NCI-H146 treated with DMSO at 0.1 percent for 48 hours (cell line): ENCODE measurements around the gene CGB7.
"Not testable (repeated sequence)": the region's sequence is repeated elsewhere in the genome, so short reads cannot be mapped to it uniquely, and the experiment has no call there.

Experiments used
- DNase-seq: peaks from one replicate; lab custom pipeline; 2025; ENCODE audit not compliant: unreplicated experiment; lab: John Stamatoyannopoulos, UW

The CGB7 gene

GRCh38 chr19:49042666-49043065 is 14.9 kb downstream of the CGB7 start:
- not testable (repeated sequence) for DNase-seq

GRCh38 chr19:49042177-49042576 is 15.4 kb downstream of the CGB7 start:
- DNase-seq, result no peak

DNA sequence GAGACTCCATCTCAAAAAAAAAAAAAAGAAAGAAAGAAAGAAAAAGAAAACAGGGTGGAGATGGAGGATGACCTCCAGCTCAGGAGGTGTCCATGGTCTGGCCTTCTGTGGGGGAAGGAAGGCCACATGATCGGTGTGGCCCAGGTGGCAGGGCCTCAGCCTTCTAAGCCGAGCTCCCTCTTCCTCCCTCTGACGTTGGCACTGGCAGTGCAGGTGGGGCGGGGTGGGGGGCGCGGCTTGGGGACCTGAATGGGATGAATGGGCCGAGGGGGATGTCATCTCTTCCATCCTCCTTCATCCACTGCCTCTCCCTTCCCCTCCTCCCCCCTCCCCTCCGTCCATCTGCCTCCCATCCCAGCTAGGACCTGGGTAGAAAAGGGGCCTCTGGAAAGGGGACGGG is 17.8 kb downstream of the CGB7 start:
- not testable (repeated sequence) for DNase-seq

DNA sequence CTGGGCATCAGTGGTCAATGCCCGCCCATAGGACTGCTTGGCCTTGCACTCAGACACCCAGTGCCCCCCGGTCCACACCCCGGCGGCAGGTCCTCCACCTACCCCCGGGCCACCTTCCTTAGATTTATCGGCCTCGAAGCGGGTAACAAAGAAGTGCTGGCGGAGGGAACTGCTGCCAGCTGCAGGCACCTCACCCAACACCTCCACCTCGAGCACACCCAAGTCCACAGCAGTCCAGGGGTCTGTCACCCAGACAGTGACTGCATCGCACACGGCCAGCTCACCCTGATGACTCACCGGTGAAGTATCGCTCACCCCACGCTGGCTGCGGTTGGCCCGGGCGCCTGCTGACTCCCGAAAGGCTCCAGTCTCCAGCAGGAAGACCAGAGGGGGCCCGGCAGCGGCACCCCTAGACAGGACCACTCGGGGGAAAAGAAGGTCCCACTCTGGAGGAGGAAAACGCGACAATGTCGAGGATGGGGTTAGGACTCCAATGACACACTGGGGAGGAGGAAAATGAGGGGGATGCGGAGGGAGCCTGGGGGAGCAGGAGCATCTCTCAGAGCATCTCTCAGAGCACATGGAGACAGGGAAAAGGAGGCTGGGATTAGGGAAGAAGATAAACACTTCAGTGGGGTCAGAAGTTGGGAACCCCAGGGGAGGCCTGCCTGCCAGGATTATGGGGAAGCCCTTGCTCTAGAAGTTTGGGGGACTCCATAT is 18.8 kb downstream of the CGB7 start:
- DNase-seq, result not testable (repeated sequence)

GRCh38 chr19:49038111-49038510 is 19.4 kb downstream of the CGB7 start:
- not testable (repeated sequence) for DNase-seq

DNA sequence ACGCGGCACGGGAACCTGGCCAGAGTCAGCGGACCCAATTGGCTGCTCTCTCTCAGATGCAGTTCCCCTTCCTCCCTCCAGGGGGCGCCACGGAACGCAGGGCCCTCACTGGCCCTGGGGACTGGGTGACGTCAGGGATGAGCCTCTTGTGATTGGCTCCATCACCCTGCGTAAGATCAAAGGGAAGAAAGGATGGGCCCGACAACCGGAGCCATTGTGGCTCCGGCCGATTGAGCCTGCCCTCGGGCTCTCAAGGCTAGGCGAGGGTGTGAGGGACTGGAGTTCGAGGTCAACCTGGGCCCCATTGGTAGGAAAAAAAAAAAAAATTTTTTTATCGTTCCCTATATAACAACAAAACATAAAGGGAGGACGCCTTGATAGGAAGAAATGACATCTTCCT is 20.7 kb downstream of the CGB7 start, which contains the start of gene CGB1:
TSS of gene CGB1 (minus strand) at position 81 of the 400 bp plus-strand sequence. CDS start 184 bp downstream, outside the sequence.
- DNase-seq, result peak; percentile 31

DNA sequence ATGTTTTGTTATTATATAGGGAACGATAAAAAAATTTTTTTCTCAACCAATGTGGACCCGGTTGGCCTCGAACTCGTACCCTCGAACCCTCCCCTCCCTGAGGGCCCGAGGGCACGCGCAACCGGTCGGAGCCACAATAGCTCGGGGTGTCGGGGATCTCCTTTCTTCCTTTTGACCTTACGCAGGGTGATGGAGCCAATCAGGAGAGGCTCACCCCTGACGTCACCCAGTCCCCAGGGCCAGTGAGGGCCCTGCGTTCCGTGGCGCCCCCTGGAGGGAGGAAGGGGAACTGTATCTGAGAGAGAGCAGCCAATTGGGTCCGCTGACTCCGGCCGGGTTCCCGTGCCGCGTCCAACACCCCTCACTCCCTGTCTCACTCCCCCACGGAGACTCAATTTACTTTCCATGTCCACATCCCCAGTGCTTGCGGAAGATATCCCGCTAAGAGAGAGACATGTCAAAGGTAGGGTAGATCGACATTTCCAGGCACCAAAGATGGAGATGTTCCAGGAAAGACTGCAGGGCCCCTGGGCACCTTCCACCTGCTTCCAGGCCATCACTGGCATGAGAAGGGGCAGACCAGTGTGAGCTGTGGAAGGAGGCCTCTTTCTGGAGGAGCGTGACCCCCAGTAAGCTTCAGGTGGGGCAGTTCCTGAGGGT is 25.8 kb downstream of the CGB7 start, which contains the start of gene CGB2:
TSS of gene CGB2 (plus strand) at position 249 of the 660 bp plus-strand sequence. CDS start at position 455, 206 bp downstream.
- peak; percentile 45 for DNase-seq

- DNase-seq, result not testable (repeated sequence)
Measured at GRCh38 chr19:49030323-49030722, 27.2 kb downstream of the CGB7 start.

- DNase-seq, result not testable (repeated sequence)
Measured at GRCh38 chr19:49029749-49030148, 27.8 kb downstream of the CGB7 start.

DNA sequence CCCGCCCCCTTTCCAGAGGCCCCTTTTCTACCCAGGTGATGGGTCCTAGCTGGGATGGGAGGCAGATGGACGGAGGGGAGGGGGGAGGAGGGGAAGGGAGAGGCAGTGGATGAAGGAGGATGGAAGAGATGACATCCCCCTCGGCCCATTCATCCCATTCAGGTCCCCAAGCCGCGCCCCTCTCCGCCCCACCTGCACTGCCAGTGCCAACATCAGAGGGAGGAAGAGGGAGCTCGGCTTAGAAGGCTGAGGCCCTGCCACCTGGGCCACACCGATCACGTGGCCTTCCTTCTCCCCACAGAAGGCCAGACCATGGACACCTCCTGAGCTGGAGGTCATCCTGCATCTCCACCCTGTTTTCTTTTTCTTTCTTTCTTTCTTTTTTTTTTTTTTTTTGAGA is 28.9 kb downstream of the CGB7 start:
- not testable (repeated sequence) for DNase-seq

DNA sequence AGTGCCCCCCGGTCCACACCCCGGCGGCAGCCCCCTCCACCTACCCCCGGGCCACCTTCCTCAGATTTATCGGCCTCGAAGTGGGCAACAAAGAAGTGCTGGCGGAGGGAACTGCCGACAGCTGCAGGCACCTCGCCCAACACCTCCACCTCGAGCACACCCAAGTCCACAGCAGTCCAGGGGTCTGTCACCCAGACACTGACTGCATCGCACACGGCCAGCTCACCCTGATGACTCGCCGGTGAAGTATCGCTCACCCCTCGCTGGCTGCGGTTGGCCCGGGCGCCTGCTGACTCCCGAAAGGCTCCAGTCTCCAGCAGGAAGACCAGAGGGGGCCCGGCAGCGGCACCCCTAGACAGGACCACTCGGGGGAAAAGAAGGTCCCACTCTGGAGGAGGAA is 31.9 kb downstream of the CGB7 start:
- DNase-seq, result not testable (repeated sequence)

GRCh38 chr19:49025088-49025487 is 32.5 kb downstream of the CGB7 start:
- DNase-seq, result not testable (repeated sequence)

- not testable (repeated sequence) for DNase-seq
Measured at GRCh38 chr19:49024233-49024632, 33.3 kb downstream of the CGB7 start, which contains the start of gene CGB3. Gene CGB3, minus strand, starts transcription at chr19:49024333. Its CDS starts 362 bp downstream, at chr19:49023971.

DNA sequence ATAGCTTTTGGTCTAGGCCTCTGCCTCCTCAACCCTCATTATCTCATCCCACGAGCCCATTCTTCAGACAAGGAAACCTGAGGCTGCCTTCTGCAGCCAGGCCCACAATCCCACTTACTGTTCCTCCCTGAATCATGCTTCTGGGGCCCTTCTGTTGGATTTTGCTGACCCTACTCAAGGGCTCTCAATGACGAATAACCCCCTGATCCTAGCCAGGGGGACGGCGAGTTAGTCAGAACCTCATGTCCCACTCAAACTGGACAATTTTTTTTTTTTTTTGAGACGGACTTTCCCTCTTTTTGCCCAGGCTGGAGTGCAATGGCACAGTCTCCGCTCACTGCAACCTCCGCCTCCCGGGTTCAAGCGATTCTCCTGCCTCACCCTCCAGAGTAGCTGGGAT is 35.4 kb downstream of the CGB7 start:
- no peak for DNase-seq

DNA sequence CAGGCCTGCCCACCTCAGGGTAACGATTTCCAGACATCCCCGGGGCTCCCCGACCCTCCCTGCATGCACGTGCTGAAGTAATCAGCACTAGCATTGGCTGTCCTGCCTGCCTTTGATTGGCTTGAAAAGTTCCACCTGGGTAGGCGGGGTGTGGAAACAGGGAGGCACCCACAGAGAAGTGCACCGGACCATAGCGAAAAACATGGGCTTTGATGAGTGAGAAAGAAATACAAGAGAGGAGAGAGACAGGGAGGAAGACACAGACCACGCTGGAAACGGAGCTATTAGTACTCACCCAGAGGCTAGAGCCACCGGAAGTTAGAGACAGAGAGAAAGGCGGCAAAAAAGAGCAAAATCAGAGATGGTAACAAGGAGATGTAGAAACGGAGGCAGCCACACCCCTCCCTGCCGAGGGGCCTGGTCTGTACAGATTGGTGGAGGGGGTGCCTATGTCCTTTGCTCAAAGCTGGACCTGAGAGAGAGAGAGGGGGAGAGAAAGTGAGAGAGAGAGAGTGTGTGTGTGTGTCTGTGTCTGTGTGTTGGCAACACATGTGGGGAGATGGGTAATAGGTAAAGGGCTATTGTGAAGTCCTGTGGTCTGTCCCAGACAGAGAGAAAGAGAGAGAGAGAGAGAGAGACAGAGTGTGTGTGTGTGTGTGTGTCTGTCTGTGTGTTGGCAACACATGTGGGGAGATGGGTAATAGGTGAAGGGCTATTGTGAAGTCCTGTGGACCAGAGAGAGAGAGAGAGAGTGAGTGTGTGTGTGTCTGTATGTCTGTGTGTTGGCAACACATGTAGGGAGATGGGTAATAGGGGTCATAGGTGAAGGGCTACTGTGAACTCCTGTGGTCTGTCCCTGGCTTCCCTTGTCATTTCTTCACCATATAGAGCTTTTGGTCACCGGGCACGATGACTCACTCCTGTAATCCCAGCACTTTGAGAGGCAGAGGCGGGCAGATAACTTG is 36.3 kb downstream of the CGB7 start:
- DNase-seq, result no peak

DNA sequence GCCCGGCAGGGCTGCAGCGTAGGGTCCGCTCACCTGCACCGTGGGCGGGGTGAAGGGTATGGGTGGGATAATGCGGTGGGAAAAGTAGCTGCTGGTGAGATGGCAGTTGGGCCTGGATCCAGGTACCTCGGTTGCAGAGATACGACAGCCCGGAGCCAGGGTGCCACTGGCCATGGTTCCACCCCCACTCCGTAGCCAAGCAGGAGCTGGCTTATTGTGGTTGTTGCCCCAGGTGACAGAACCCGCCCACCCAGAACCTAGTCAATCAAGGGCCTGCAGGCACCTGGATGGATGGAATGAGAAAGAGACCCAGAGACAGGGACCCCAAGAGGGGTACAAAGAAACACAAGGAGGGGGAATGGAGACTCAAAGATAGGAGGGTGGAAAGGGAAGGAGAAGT is 37.2 kb downstream of the CGB7 start:
- no peak for DNase-seq

DNA sequence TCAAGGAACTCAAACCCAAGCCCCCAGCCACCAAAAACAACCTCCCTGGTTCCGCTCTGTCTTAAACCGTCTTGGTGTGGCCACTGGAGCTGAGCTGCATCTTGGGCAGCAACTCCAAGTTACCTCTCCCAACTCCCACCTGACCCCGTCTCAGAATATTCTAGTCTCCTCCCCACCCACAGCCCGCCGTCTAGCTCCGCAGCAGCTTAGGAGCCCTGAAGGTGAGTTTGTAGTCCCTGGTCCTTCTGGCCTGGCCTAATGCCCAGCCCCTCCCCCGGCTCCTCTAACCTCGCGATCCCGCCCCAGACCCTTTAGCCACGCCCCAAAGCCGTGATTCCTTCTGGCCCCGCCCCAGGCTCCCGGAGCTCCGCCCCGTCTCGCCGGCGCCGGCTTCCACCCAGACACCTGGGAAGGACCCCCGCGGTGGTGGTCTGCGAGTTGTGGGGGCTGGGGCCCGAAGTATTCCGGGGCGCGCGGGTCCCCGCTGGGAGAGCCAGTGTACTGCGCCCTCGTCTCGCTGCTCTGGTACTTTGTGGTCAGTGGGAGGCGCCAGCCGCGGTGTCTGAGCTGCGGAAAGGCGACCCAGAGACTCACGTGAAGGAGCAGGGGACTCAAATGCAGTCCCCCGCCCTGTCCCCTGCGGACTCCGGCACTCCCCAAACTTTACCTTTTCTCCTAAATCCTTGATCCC is 38.2 kb downstream of the CGB7 start:
- DNase-seq, result peak; percentile 20

DNA sequence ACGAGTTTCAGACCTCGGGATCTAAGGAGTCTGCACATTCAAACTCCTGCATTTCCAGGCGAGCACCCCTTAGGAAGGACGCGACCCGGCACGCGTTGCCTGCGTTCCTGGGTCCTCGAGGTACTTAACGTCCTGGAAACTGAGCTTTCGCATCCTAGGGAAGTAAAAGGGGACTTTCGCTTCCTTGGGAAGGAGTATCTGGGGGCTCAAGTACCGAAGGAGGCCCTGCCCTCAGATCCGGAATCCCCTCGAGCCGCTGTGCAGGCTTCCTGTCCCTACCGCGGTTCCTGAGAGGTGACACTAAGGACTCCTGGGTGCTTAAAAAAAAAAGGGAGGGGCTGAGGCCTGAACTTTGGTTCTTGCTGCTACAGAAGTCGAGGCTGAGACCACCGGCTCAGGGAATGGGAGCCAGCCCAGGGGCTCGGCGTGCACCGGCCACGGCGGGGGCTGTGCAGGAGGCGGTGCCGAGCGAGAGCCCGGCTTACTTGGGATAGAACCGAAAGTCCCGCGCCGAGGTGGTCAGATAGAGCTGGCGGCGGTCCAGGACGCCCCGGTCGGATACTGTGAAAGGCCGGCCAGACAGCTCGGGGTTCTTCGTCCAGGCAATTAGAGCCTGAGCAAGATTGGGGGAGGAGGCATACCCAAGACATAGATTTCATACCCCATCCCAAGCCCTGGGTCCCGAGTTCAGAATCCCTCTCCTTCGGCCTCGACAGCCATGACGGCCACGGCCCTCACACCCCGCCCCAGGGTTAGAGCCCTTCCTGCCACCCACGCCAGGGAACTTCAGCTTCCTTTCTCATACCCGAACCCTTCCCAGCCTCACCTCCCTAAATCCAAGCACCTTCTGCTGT is 38.9 kb downstream of the CGB7 start:
- not testable (repeated sequence) for DNase-seq

DNA sequence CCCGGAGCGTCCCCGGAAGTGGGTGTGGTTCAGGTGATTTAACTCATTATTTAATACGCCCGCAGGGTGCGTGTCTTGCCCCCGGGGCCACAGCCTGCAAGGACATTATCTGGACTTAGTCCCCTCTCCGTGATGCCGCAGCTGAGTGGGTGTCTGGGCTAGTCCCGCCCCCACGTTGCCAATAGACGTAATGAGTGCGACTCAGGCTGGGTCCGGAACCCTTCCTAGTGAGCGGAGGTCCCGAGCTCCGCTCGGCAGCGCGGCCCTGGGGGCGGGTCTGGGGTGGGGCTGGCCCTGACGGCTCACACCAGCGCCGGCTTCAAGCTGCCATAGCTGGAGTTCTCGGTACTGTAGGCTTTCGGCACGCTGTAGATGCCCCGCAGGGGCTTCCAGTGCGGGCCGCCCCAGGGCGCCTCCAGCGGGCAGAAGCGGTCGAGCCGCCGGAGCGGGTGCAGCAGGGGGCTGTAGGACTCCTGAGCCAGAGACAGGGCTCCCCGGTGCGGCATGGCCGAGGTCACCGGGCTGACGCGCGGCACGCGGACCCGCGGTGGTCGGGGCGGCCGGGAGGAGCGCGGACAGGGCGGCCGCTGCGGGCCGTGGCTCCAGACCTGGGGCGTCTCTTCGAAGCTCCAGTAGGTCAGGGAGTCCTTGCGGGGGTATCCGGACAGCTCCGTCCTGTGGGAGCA is 39.7 kb downstream of the CGB7 start:
- peak; percentile 46 for DNase-seq
